DMS 273 (cell line): ENCODE results near the gene BMS1.
"Not testable (repeated sequence)": the region's sequence is repeated elsewhere in the genome, so short reads cannot be mapped to it uniquely, and the experiment has no call there.

Experiments used
- DNase-seq: peaks from one replicate; lab custom pipeline; 2025; ENCODE audit not compliant: unreplicated experiment; lab: John Stamatoyannopoulos, UW

The BMS1 gene

DNA sequence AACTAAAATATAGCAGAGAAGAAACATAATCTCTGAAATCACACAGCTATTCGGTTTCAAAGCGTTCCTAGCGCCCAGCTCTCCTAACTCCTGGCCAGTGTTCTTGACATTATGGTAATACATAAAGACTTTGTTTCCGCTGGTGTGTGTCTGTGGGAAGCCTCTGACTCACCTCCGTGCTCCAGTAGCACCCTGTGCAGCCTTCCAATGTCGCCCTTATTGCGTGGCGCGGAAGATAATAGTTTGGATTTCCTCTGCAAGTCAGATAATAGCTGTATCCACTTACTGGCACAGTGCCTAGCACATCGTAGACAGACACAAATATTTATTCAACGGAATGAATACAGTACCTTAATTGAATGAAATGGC, 570 bp downstream of the BMS1 start:
- DNase-seq, result peak; percentile 40

DNA sequence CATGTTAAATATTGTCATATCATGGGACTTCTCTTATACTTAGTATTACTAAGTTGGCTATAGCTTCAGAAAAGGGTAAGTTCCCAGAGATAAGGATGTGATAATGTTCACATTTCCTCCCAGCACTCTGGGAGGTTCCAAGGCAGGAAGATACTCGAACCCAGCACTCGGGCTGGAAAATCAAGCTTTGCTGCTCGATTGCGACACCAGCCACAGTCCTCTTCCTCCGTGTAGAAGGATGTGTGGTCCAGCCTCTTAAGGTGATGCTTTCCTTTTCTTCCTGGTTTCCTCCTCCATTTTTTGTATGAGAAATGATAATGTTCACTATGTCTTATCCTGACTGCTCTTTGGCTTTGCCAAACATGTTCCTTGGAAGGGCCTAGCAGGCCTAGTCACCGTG, 3.2 kb downstream of the BMS1 start:
- no peak for DNase-seq

DNA sequence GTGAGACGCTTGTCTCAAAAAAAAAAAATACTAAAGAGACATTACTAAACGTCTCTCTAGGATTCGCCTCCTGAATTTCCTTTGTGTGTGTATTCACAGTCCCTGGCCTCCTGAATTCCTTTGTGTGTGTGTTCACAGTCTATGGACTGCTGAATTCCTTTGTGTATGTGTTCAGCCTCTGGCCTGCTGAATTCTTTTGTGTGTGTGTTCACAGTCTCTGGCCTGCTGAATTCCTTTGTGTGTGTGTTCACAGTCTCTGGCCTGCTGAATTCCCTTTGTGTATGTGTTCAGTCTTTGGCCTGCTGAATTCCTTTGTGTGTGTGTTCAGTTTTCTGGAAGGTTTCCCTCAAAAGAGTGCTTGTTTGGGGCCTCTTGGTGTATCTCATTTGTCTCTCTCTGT, 8.2 kb downstream of the BMS1 start:
- no peak for DNase-seq

DNA sequence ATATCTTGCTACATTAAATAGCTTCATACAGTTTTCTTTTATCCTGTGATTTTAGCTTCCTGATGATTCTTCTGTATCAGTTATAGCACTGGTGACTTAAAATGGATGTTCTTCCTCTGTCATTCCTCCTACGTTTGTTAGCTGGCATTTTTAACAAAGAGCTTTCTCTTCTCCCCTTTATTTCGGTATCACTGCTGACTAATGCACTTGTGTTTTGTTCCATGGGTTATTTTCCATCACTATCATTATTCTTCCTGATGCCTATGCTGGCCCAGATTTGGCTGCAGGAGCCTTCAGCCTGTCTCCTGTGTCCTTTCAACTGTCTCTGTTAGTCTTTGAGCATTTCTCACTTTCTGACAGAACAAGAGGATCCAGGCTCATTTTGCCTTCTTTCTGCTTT, 13.1 kb downstream of the BMS1 start:
- DNase-seq, result no peak

DNA sequence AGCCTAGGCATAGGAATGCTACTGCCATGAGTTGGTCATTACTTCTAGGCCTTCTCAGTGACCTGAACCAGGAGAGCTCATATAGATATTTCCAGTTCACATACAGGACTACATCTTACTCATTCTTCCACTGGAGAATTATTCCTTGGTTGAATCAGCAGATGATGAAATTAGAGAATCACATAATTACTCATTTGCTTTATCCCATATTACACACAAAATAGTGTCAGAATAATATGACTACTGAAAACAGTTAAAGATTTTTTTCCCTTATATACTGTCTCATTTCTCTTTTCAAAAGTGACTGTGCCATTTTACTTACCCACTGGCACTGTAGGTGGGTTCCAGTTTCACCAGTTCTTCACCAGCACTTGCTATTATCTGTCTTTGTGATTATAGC, 18.5 kb downstream of the BMS1 start:
- DNase-seq, result no peak

DNA sequence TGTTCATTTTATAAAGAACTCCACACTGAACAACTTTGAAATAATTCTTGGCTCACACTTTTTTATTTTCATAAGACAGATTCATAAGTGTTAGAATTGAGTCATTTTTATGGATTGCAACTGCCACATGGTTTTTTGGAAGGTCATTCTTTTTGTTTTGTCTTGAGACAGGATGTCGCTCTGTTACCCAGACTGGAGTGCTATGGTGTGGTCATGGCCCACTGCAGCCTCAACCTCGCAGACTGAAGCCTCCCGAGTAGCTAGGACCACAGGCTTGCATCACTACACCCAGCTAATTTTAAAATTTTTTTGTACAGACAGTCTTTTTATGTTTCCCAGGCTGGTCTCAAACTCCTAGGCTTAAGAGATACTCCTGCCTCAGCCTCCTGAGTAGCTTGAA, 20.3 kb downstream of the BMS1 start:
- DNase-seq, result no peak

DNA sequence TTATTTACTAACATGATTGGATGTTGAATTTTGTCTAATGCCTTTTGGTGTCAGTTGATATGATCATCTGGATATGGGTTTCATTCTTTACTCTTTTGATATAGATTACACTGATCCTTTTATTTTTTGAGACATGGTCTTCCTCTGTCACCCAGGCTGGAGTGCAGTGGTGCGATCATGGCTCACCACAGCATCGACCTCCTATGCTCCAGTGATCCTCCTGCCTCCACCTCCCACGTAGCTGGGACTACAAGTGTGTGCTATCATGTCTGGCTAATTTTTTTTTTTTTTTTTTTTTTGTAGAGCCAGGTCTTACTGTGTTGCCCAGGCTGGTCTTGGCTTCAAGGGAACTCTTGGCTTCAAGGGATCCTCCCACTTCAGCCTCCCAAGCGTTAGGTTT, 27.1 kb downstream of the BMS1 start:
- DNase-seq, result no peak

DNA sequence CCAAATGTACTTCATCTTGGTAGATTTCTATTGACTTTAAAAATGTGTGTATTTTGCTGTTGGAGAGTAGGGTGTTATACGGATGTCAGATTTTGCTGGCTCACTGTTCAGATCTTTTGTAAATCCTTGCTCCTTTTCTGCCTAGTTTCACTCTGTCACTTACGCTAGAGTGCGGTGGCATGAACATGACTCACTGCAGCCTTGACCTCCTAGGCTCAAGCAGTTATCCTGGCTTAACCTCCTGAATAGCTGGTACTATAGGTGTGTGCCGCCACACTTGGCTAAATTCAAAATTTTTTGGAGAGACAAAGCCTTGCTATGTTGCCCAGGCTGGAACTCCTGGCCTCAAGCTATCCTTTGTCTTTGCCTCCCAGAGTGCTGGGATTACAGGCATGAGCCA, 29.4 kb downstream of the BMS1 start:
- no peak for DNase-seq

DNA sequence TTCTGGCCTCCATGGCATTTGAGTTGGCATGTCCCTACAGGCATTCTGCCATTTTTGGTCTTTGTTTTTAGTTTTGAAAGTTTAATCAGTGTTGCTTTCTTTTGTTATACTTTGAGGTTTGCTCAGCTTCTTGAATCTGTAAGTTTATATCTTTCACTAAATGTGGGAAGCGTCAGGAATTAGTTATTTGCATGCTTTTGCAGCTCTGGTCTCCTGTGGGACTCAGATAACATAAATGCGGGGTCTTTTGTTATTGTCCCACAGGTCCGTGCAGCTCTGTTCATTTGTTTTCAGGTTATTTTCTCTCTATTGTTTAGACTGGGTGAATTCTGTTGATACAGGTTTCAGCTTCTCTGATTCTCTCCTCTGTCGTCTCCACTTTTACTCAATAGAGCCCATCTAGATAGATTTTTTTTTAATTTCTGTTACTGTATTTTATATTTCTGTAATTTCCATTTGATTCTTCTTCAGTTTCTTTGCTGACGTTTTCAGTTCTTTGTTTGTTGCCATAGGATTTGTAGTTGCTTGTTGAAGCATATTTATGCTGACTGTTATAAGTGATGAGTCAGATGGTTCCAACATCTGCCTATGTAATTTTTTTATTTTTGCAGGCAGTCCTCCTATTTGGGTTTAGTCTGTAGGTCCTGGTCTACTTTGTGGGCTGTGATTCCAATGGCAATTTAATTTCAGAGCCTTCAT, 31.5 kb downstream of the BMS1 start:
- DNase-seq, result not testable (repeated sequence)

DNA sequence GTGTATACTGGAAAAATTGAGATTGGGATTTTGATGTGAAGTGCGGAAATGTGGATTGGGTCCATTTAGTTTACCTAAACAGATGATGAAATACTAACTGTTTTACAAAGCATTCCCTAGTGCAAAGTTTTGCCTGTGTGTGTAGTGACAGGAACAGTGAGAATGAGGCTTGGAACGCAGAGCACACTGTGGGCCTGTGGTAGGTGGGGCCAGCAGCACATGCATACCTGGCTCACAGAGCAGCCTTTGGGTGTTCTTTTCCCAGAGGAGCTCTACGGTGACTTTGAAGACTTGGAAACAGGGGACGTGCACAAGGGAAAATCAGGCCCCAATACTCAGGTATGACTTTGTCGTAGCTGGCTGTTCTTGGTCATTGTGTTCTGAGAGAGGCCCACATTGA, 33.7 kb downstream of the BMS1 start:
- not testable (repeated sequence) for DNase-seq

DNA sequence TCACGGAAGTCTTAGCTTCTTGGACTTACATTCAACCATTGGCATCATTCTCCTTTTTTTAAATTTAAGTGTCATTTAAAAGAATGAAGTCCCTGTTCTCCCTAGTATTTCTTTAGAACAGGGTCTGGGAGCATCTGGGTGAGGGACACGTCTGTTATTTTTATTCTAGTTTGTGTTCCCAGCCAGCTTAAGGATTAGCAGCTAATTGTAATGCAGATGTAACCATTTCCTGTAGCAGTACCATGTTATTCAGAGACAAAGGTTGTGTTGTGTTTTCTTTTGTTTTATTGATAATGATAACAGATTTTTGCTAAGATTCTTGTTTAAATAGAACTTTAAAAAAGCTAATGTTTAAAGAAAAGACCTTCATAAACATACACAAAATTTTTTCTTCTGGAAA, 34.3 kb downstream of the BMS1 start:
- DNase-seq, result no peak

DNA sequence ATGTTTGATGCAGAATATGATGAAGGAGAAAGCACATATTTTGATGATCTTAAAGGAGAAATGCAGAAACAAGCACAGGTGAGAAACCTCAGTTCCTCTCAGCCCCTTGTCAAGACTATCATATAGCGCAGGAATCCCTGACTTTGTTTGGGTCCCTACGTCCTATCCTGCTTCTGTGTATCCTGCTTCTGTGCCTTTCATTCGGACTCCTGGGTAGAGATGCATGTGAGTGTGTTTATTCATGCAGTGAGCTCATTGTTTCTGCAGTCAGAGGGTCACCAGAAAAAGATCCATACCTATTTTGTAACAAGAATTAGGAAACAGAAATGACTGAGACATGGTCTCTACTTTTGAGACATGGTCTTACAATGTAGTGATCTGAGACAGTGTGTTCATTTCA, 34.8 kb downstream of the BMS1 start:
- not testable (repeated sequence) for DNase-seq

DNA sequence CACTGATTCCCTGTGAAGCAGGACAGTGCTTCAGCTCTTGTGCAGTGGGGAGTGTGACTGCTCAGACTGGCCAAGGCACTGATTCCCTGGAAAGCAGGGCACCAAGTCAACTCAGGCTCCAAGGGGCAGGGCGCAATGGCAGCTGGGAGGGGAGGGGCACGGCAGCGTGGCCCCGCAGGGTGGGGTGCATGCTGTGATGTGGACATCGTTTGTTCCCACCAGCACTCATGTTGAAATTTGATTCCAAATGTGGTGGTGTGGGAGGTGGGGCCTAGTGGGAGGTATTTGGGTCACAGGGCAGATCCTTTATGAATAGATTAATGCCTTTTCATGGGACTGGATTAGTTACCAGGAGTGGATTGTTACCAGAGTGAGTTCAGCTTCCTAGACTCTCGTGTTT, 44.2 kb downstream of the BMS1 start:
- DNase-seq, result not testable (repeated sequence)

DNA sequence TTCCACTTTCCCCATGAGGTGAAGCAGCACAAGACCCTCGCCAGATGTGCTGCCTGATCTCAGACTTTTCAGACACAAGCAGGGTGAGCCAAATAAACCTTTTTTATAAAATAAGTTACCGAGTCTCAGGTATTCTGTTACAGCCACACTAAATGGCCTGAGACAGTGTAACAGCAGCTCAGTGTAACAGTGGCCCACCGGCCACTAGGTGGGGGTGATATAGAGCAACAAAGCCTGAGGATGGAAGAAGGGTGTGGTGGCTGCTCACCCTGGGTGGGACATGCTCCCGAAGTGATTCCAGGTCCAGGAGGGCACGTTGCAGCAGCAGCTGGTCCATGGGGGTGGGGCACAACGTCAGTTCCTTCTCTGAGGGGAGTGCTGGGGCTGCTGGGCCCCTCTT, 44.6 kb downstream of the BMS1 start:
- no peak for DNase-seq

DNA sequence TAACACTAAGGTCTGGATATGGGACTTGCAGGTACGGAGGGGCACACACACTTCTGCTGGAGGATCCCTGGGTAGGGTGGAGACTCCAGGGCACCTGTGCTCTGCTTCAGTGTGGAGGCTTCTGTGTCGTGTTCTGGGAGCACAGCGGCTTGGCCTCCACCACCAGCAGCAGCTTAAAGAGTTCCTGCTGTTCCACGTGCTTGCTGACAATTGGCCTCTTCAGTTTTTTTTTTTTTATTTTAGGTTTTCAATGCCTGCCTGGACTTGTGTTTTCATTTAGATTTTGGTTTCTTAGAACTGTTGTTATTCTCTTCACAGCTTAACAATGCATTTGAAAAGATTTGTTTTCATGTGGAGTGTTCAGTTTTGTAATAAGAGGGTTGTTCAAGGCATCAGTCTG, 45.8 kb downstream of the BMS1 start:
- DNase-seq, result not testable (repeated sequence)

DNA sequence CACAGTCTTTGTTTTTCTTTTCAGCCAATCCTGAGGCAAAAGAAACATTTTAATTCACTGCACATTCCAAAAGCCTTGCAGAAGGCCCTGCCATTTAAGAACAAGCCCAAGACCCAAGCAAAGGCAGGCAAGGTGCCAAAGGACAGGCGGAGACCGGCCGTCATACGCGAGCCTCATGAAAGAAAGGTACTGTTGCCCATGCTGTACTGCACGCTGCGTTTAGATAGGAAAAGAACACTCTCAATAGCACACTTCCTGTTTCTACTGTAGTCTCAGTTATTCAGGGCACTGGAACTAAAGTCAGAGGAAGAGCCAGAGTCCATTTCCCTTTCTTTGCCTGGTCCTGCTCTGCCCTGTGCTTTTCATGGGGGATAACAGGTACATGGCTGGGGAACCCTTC, 47.6 kb downstream of the BMS1 start:
- no peak for DNase-seq

DNA sequence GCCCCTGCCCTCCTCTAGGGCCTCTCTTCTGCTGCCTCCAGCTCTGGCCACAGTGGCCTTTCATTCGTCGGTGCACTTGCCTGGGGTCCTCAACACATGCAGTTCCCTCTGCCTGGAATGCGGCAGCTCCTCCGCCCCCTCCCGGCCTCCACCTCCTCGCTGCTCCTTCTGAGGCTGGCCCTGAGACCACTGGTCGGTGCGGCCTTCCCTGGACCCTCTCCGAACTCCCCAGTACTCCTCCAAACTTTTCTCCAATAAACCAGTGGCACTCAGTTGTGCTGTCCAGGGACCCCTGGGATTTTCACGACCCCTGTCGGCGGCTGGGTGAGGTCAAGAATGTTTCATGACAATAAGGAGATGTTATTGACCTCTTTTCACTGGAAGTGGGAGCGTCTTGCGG, 53.5 kb downstream of the BMS1 start:
- DNase-seq, result no peak

DNA sequence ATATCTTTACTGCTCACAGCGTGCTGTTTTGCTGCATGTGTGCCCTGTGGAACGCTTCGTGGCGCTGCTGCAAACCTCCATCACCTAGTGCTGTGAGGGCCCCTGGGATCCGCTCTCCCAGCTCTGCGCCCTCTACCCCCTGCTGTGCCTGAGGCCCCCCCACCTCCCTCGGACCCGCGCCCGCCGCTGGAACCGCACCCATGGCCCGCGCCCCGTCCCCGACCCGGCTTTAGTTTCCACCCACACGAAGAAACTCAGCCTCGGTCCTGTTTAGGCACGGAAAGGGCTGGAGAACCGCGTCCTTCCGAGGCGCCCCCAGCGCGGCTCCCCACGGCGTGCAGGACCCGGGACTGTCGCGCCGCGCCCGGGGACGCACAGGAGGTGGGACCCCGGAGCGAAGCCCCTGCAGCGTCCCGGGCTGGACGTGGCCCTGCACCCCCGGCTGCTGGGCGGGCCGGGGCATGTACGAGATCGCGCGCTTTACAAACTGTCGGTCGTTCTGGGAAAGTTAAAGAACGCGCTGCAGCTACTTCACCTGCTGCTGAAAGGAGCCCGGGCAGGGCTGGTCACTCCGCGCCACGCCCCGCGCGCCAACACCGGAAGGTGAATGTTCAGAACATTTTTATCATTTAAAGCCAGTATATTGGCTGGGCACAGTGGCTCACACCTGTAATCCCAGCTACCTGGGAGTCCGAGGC, 54.3 kb downstream of the BMS1 start:
- DNase-seq, result peak; percentile 12

DNA sequence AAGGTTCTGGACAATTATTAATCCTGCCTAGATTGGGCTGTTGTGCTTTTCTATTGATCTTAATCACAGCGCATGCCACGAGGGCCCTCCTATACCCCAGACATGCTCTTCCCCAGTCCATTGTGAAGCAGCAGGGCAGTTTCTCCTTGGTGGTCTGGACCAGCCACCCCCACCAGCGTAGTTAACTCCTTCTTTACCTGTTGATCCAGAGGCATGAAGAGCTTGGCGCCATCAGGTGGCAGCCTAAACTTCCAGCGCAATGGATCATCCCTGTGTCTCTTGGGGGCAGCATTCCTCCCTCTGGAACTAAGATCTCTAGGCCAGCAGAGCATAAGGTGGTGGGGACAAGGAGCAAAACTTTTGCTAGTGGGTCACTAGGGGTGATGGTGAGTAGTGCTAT, 62.2 kb downstream of the BMS1 start:
- not testable (repeated sequence) for DNase-seq

DNA sequence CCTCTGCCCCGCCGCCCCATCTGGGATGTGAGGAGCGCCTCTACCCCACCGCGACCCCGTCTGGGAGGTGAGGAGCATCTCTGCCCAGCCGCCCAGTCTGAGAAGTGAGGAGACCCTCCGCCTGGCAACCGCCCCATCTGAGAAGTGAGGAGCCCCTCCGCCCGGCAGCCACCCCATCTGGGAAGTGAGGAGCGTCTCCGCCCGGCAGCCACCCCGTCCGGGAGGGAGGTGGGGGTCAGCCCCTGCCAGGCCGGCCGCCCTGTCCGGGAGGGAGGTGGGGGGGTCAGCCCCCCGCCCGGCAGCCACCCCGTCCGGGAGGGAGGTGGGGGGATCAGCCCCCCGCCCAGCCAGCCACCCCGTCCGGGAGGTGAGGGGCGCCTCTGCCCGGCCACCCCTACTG, 64.7 kb downstream of the BMS1 start:
- DNase-seq, result not testable (repeated sequence)

DNA sequence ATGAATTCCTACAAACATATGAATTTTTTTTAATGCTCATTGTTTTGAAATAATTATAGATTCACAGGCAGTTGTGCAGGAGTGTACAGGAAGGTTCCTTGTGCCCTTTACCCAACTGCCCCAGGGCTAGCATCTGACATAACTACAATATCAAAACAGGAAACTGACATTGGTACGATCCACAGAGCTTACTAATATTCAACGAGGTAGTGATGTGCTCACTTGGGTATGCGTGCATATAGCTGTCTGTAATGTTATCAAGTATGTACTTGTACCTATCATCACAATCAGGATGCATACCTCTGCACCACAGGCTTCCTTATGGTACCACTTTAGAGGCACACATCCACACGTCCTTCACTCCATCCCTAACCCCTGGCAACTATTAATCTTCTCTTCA, 68.3 kb downstream of the BMS1 start:
- no peak for DNase-seq

DNA sequence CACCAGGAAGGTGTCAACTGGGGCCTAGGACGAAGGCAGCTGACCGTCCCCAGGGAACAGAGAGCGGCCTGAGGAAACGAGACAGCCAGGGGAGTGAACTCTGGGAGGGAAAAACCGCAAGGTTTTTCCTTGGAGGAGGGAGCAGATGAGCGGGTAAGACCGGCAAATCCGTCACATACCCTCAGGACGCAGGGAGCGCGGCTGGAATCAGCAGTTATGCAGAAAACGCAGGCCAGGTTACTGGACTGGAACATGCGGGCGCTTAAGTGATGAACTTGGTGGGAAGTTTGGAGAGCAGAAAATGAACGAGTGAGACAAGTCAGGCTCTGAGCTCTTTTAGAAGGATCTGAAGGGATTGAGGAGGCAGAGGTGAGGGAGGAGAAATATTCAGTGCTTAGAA, 76.7 kb downstream of the BMS1 start:
- no peak for DNase-seq

DNA sequence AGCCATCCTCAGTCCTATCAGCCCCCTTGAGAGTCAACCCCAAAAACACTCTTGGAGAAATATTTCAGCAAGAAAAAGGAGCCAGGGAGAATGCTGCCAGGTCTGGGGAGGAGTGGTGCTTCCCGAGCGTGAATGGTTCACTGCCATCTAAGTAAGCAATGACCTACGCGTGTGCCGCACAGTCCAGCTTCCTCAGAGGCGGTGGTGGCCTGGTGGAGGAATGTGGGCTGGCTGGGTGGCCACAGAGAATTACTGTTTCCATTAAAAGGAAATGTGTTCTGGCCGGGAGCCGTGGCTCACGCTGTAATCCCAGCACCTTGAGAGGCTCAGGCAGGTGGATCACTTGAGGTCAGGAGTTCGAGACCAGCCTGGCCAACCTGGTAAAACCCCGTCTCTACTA, 77.4 kb downstream of the BMS1 start:
- not testable (repeated sequence) for DNase-seq
